ENCODE data around the gene SLC25A21.

GRCh38 chr14:37138898-37139297 is 33.5 kb downstream of the SLC25A21 start:
- TF ChIP-seq POLR2AphosphoS5 (IDR thresholded peaks at IDR 0.05; ENCODE audit: low read depth, low read length) = no peak
- no peak for TF ChIP-seq REST (IDR thresholded peaks at IDR 0.05; ENCODE audit: insufficient read depth in 1 of 2, low read depth in 2 of 2, low read length in 2 of 2)
- TF ChIP-seq TAF1 (IDR thresholded peaks at IDR 0.05; ENCODE audit: borderline replicate concordance, insufficient read depth, low read length) = no peak
